ENCODE results near the gene NDUFB11. TPM values are rescaled to one million over a fixed set of nuclear protein-coding genes. Genes with fewer than 3 reads are reported as not detected.

The NDUFB11 gene
- total RNA-seq = 77.4 TPM

GRCh38 chrX:47144626-47145394 is at the start of gene NDUFB11, which contains the start of gene RBM10:
TSS of gene NDUFB11 (minus strand) at chrX:47144702. CDS start at chrX:47144679, 23 bp downstream.
TSS of gene RBM10 (plus strand) at chrX:47145221. CDS start at chrX:47147482, 2,261 bp downstream.
- DNase-seq (ENCODE audit: low spot score) = peak; percentile 93

- DNase-seq (ENCODE audit: low spot score) = peak; percentile 99
Measured at GRCh38 chrX:47193475-47194193, 49.1 kb upstream of the NDUFB11 start, which contains the start of gene UBA1. TSS of gene UBA1 (plus strand) at chrX:47193829. CDS start at chrX:47198803, 4,974 bp downstream.

DNA sequence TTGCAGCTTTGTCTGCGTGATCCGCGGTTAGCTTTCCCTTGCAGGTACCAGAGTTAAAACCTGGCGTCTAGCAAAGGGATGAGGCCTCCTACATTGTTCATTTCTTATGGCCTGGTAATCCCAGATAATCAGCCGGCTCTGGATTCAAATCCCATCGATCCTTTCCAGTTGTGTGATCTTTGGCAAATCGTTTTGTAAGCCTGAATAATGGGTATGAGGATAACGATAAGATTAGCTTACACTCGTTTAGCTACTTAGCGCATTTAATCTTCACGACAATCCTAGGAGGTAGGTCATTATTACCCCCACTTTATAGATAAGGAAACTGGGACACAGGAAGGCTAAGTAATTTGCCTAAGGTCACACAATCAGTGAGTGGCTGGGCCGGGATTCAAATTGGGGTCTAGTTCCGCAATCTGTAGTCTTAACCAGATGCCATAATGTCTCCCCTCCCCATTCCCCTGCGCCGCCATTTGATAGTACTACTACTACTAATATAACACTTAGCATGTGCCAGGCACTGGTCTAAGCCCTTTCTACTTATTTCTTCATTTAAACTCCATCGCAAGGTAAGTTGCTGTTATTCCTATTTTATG is 47.4 kb upstream of the NDUFB11 start:
- DNase-seq (ENCODE audit: low spot score) = no peak

- DNase-seq (ENCODE audit: low spot score) = no peak
Measured at GRCh38 chrX:47191331-47191730, 46.8 kb upstream of the NDUFB11 start.

DNA sequence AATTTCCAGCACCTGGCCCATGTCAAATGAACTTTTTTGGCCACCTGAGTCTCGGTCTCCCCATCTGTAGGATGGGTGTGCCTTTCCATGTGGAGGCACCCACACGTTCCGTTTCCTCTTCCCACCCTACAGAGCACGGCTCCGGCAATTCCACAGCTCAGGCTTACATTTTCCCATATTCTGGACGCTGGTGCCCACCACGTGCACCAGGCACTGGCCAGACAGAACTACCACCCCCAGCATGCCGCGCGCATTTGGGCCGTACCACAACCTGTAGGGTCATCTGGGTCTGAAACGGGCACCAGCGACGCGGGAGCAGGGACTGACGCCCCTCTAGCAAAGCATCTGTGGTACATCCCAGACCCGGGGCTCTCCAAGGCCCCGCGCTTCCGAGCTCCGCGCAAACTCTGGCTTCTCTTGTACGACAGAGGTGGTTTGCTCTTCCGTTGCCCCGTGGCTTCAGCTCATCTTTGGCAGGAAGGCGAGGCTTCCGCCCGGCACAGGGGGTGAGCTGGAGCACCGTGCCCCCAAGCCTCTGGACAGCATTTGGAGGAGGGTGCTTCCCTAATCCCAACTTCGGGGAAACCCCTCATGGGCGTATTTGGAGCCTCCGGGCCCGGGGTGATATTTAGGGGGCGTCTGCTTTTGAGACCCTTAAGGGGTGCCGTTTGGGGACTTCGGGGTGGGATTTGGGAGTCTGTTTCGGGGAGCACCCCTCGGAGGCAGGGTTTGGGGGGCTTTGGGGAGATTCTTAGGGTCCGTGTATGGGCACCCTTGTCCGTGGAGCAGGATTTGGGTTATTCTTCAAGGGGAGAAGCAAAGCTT is 46.2 kb upstream of the NDUFB11 start:
- DNase-seq (ENCODE audit: low spot score) = peak; percentile 84

DNA sequence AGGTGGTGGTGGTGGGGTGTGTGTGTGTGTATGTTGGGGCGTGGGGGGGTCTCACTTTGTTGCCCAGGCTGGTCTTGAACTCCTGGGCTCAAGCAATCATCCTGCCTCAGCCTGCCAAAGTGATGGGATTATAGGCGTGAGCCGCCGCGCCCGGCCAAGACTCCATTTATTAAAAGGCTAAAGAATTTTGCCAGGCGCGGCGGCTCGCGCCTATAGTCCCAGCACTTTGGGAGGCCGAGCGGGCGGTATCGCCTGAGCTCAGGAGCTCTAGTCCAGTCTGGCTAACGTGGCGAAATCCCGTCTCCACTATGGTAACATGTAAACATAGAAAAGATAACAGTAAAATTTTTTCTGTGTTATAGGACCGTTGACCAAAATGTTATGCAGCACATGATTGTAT is 45.4 kb upstream of the NDUFB11 start:
- no peak for DNase-seq (ENCODE audit: low spot score)

DNA sequence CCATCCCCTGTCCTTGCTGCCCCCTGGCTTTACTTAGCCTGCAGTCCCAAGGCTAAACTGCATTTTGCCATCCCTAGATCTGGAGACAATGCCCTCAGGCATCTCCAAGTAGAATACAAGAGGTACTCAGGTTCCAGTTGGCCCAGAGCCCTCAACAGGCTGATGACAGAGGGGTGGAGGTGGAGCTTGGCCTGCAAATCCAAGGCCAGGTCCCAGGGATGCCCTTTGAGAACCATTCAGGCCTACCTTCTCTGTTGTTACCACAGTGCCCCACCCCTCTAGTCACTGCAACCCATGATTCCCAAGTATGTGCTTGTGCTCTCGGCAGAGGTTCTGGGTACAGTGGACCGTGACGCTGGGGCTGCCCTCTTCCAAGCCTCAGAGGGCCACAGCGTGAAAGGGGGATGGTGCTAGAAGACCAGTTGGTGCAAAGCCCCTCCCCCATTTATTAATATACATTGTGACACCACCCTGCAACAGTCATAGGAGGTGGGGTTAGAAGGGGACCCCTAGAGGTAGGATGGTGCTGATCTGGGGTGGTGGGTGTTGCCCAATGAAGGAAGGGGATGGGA is 42.7 kb upstream of the NDUFB11 start:
- no peak for DNase-seq (ENCODE audit: low spot score)

GRCh38 chrX:47186096-47186740 is 41.7 kb upstream of the NDUFB11 start:
- no peak for DNase-seq (ENCODE audit: low spot score)

DNA sequence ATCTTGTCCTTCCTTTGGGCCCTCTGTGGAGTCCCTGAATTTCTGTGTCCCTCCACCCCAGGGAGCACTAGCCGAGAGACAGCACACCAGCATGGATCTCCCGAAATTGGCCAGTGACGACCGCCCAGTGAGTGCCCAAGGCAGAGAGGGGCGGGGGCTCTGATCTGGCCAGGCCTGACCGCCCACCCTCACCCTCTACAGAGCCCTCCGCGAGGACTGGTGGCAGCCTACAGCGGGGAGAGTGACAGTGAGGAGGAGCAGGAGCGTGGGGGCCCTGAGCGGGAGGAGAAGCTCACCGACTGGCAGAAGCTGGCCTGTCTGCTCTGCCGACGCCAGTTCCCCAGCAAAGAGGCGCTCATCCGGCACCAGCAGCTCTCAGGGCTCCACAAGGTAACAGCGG is 40.7 kb upstream of the NDUFB11 start:
- DNase-seq (ENCODE audit: low spot score) = no peak

DNA sequence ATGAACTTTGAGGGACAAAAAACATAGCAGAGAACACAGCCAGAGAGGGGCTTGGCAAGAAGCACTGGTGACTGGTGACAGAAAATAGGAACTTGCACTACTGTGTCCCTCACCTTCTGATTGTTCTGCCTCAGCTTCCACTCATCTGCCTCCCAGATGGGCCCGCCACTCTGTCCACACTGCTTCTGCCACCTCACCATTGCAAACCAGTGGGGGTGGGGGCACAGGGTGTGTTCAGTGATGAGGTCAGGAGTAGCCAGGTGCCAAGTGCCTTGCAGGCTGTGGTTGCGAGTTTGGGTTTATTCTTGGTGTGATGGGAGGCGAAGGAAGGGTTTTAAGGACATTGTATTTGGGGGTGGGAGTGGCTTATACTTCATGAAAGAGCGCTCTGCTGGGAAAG is 40.0 kb upstream of the NDUFB11 start:
- DNase-seq (ENCODE audit: low spot score) = no peak

DNA sequence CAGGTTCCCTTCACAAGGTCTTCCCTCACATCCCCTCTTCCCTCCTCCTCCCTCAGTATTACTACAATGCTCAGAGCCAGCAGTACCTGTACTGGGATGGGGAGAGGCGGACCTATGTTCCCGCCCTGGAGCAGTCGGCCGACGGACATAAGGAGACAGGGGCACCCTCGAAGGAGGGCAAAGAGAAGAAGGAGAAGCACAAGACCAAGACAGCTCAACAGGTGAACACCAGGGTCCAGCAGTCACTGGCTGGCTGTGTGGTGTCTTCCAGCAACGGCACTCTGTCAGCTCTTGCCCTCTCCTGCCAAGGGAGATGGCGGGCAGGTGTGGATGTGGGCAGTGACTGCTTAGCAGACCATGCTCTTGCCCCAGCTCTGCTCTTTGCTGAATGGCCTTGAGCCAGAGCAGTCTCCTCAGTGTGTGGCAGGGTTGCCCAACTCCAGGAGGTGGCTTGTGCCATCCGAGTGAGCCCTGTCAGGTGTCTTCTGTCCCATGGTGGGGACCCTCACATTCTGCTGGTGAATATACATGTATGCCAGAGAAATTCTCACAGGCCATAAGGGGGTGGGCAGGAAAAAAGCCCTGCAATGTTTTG is 37.7 kb upstream of the NDUFB11 start:
- no peak for DNase-seq (ENCODE audit: low spot score)

DNA sequence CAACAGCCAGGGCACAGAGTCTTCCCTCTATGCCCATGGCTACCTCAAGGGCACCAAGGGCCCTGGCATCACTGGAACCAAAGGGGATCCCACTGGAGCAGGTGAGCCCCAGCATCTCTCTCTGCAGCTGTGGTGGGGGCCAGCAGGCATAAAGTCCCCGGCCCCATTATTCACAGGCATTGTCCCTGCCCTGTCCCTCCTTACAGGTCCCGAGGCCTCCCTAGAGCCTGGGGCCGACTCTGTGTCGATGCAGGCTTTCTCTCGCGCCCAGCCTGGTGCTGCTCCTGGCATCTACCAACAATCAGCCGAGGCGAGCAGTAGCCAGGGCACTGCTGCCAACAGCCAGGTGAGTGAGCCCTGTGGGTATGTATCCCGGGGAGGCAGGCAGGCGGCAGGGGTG is 36.8 kb upstream of the NDUFB11 start:
- no peak for DNase-seq (ENCODE audit: low spot score)

GRCh38 chrX:47180346-47180745 is 35.8 kb upstream of the NDUFB11 start:
- DNase-seq (ENCODE audit: low spot score) = no peak

DNA sequence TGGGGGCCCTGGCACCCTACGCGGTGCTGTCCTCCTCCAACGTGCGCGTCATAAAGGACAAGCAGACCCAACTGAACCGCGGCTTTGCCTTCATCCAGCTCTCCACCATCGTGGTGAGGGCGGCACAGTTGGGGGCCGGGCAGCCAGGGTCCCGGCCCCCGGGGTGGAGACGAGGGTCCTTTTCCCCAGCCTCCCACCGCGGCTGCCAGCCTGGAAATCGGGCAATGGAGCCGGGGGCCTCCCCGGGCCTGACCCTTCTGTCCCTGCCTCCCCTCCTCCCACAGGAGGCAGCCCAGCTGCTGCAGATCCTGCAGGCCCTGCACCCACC is 35.4 kb upstream of the NDUFB11 start:
- no peak for DNase-seq (ENCODE audit: low spot score)

- DNase-seq (ENCODE audit: low spot score) = no peak
Measured at GRCh38 chrX:47179221-47179927, 34.9 kb upstream of the NDUFB11 start.

- no peak for DNase-seq (ENCODE audit: low spot score)
Measured at GRCh38 chrX:47178337-47178736, 33.8 kb upstream of the NDUFB11 start.

DNA sequence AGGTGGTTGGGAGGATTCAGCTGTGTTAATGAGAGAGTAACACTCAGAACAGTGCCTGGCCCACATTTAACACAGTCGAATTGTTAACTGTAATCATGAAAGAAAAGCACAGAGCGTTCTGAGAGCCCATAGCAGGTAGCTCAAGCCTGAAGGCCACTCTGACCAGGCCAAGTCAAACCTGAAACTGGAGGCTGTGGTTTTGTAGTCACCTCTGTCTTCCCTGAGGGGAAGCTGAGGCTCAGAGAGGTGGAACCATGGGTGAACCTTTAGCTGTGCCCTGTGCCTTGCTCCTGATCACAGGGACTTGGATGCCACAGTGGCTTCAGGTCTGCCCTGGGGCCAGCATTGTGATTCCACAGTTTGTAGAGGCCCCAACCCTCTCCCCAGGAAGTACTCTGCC is 32.6 kb upstream of the NDUFB11 start:
- no peak for DNase-seq (ENCODE audit: low spot score)

- DNase-seq (ENCODE audit: low spot score) = no peak
Measured at GRCh38 chrX:47176101-47176740, 31.7 kb upstream of the NDUFB11 start.

DNA sequence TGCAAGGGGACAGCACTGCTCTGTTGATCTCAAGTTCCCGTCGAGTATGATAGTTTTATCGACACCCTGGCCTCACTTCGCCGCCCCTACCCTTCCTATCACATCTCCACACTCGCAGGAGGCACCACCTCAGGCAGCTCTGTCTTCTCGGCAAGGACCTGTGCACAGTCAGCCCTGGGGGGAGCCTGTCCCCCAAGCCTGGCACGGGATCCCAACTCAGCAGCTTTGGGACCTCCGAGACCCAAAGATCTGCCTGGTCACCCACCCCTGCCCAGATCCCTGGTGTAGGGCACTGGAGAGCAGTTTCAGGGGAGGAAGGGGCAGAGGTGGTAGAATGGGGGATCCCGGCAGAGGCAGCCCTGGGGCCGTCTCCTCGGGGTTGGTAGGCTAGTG is 31.1 kb upstream of the NDUFB11 start:
- no peak for DNase-seq (ENCODE audit: low spot score)
